Mesodermal cell (in vitro differentiated cells): Measurements from ENCODE around the gene FCN2.

Experiments used
- H3K27ac ChIP-seq: 2 replicates; pipeline ENCODE4 v1.7.0; 2013; ENCODE audit warnings: mild to moderate bottlenecking, low read depth, low read length, moderate library complexity; ENCODE audit not compliant: severe bottlenecking
- H3K36me3 ChIP-seq: 2 replicates; pipeline ENCODE4 v1.7.1; 2013; ENCODE audit warnings: mild to moderate bottlenecking, low read length, moderate library complexity; ENCODE audit not compliant: control insufficient read depth, insufficient read depth
- H3K4me1 ChIP-seq: one replicate; pipeline ENCODE4 v1.7.1; 2013; ENCODE audit warnings: mild to moderate bottlenecking, low read length; ENCODE audit not compliant: insufficient read depth, control insufficient read depth, poor library complexity, severe bottlenecking
- H3K4me3 ChIP-seq: 2 replicates; pipeline ENCODE4 v1.7.0; 2013; ENCODE audit warnings: low read length, control low read depth, mild to moderate bottlenecking; ENCODE audit not compliant: insufficient read depth, poor library complexity, severe bottlenecking; ENCODE audit errors: extremely low read depth
- H3K9me3 ChIP-seq: 2 replicates; pipeline ENCODE4 v1.7.1; 2013; ENCODE audit warnings: mild to moderate bottlenecking, low read length, moderate library complexity; ENCODE audit not compliant: control insufficient read depth
- WGBS, 2 experiments: methylation state at CpG; one replicate each; pipeline ENCODE4 v1.1.5; 2013; ENCODE audit warnings: missing lambda C conversion rate in 2 of 2; ENCODE audit not compliant: insufficient coverage in 2 of 2; 5-methylcytosine and 5-hydroxymethylcytosine counted together

FCN2 gene

GRCh38 chr9:134936346-134937163, 55.9 kb downstream of the FCN2 start:
- H3K4me1 ChIP-seq, result no peaks in the 10 kb centered on the region
- no peak overlapping the region for H3K4me3 ChIP-seq
- H3K27ac ChIP-seq, result no peak overlapping the region
- no peaks in the 10 kb centered on the region for H3K9me3 ChIP-seq
- H3K36me3 ChIP-seq, result no peaks in the 10 kb centered on the region
- WGBS, 2 experiments, result 87 to 95% methylated on average over 9 to 10 of the region's 13 CpGs
